RWPE1 (cell line): ENCODE measurements around the gene UGT1A10.
"Not testable (repeated sequence)": the region's sequence is repeated elsewhere in the genome, so short reads cannot be mapped to it uniquely, and the experiment has no call there.

Experiments
- CTCF ChIA-PET: fragments of 350-600 bp; sonication (Branson Sonifier 250); formaldehyde crosslinking; extraction: SDS; loops from one replicate; lab custom pipeline; 2021; lab: Yijun Ruan, JAX
- POLR2A ChIA-PET: fragments of 400-600 bp; formaldehyde crosslinking; extraction: SDS; loops from one replicate; lab custom pipeline; 2020; ENCODE audit warnings: antibody characterized with exemption; ENCODE audit not compliant: low non-redundant PET; lab: Yijun Ruan, JAX
- DNase-seq: peaks from one replicate; pipeline ENCODE4 v3.0.0; 2012; ENCODE audit warnings: low spot score
- H3K27ac ChIP-seq: fragments of 450-650 bp; 2 replicates; pipeline ENCODE4 v1.5.1; 2017
- TF ChIP-seq, protein P1 (sequence below): fragments of 450-650 bp; conservative IDR thresholded peaks from 2 replicates; pipeline ENCODE4 v1.5.1; 2017; ENCODE audit warnings: low read depth, mild to moderate bottlenecking

Gene UGT1A10

GRCh38 chr2:233745073-233745755 is 109.0 kb downstream of the UGT1A10 start:
- no peak overlapping the region for H3K27ac ChIP-seq
- ChIA-PET CTCF (no interaction called here), POLR2A (no interaction called here)
- TF ChIP-seq, protein P1, sequence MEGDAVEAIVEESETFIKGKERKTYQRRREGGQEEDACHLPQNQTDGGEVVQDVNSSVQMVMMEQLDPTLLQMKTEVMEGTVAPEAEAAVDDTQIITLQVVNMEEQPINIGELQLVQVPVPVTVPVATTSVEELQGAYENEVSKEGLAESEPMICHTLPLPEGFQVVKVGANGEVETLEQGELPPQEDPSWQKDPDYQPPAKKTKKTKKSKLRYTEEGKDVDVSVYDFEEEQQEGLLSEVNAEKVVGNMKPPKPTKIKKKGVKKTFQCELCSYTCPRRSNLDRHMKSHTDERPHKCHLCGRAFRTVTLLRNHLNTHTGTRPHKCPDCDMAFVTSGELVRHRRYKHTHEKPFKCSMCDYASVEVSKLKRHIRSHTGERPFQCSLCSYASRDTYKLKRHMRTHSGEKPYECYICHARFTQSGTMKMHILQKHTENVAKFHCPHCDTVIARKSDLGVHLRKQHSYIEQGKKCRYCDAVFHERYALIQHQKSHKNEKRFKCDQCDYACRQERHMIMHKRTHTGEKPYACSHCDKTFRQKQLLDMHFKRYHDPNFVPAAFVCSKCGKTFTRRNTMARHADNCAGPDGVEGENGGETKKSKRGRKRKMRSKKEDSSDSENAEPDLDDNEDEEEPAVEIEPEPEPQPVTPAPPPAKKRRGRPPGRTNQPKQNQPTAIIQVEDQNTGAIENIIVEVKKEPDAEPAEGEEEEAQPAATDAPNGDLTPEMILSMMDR, result no peak
- no peak for DNase-seq

GRCh38 chr2:233745838-233746237 is 109.6 kb downstream of the UGT1A10 start:
- H3K27ac ChIP-seq, DNase-seq, POLR2A ChIA-PET: not testable (repeated sequence)
- CTCF ChIA-PET, result interaction anchor here (0.6 kb wide), 1 partner anchor 266 kb away, joined by 5 read pairs; no protein-coding TSS in a partner anchor

- TF ChIP-seq, protein P1, result no peak
- no peak overlapping the region for H3K27ac ChIP-seq
- ChIA-PET POLR2A (no interaction called here), CTCF (interaction anchor here (0.6 kb wide), 1 partner anchor 265 kb away, joined by 5 read pairs; no protein-coding TSS in a partner anchor)
- DNase-seq, result no peak
Observed at GRCh38 chr2:233746475-233747282, 110.4 kb downstream of the UGT1A10 start.

- DNase-seq, result no peak
- no peak overlapping the region for H3K27ac ChIP-seq
- POLR2A ChIA-PET, result no interaction called here
- CTCF ChIA-PET, result no interaction called here
- TF ChIP-seq, protein P1, result no peak
Observed at GRCh38 chr2:233747283-233747544, 111.0 kb downstream of the UGT1A10 start.

GRCh38 chr2:233750689-233751088 is 114.4 kb downstream of the UGT1A10 start:
- POLR2A ChIA-PET, H3K27ac ChIP-seq, DNase-seq, CTCF ChIA-PET: not testable (repeated sequence)

- POLR2A ChIA-PET, CTCF ChIA-PET, H3K27ac ChIP-seq, DNase-seq: not testable (repeated sequence)
Observed at GRCh38 chr2:233751212-233752009, 115.2 kb downstream of the UGT1A10 start.

GRCh38 chr2:233754872-233755611 is 118.8 kb downstream of the UGT1A10 start:
- CTCF ChIA-PET, result no interaction called here
- no peak for DNase-seq
- TF ChIP-seq, protein P1, result no peak
- no peak overlapping the region for H3K27ac ChIP-seq
- POLR2A ChIA-PET, result no interaction called here
